Measurements from ENCODE around the gene TTYH2. TPM values are rescaled to one million over a fixed set of nuclear protein-coding genes. Genes with fewer than 3 reads are reported as not detected.

The TTYH2 gene
- polyA plus RNA-seq, 2 donors, result 0.67 to 0.82 TPM

GRCh38 chr17:74304184-74304583 is 90.8 kb downstream of the TTYH2 start:
- H3K27ac ChIP-seq (ENCODE audit: low read depth in 2 of 2, low read length in 1 of 2), result no peak overlapping the region
- no peaks in the 10 kb centered on the region for H3K4me1 ChIP-seq (ENCODE audit: control insufficient read depth in 2 of 2, insufficient read depth in 2 of 2, low read length in 1 of 2)
- 68 to 73% methylated on average over 5 of the region's 5 CpGs for WGBS, 2 donors
- H3K9me3 ChIP-seq (ENCODE audit: control insufficient read depth in 2 of 2, insufficient read depth in 1 of 2, low read depth in 1 of 2, low read length in 1 of 2), result no peaks in the 10 kb centered on the region
- no peaks in the 10 kb centered on the region for H3K36me3 ChIP-seq (ENCODE audit: control insufficient read depth in 2 of 2, insufficient read depth in 2 of 2, low read length in 1 of 2)
- no peak overlapping the region for H3K4me3 ChIP-seq (ENCODE audit: low read depth in 1 of 2, low read length in 2 of 2)
- H3K27me3 ChIP-seq (ENCODE audit: control insufficient read depth in 1 of 2, insufficient read depth in 2 of 2, low read length in 2 of 2), result no peaks in the 10 kb centered on the region

- no peaks in the 10 kb centered on the region for H3K9me3 ChIP-seq (ENCODE audit: control insufficient read depth in 2 of 2, insufficient read depth in 1 of 2, low read depth in 1 of 2, low read length in 1 of 2)
- WGBS, 2 donors, result 51% methylated on average over 10 of the region's 10 CpGs
- H3K27me3 ChIP-seq (ENCODE audit: control insufficient read depth in 1 of 2, insufficient read depth in 2 of 2, low read length in 2 of 2), result no peaks in the 10 kb centered on the region
- H3K27ac ChIP-seq (ENCODE audit: low read depth in 2 of 2, low read length in 1 of 2), result no peak overlapping the region
- H3K4me3 ChIP-seq (ENCODE audit: low read depth in 1 of 2, low read length in 2 of 2), result no peak overlapping the region
- no peaks in the 10 kb centered on the region for H3K4me1 ChIP-seq (ENCODE audit: control insufficient read depth in 2 of 2, insufficient read depth in 2 of 2, low read length in 1 of 2)
- no peaks in the 10 kb centered on the region for H3K36me3 ChIP-seq (ENCODE audit: control insufficient read depth in 2 of 2, insufficient read depth in 2 of 2, low read length in 1 of 2)
These were observed 92.7 kb downstream of the TTYH2 start for GRCh38 chr17:74305865-74306654.

GRCh38 chr17:74307984-74308773 is 94.8 kb downstream of the TTYH2 start:
- H3K27ac ChIP-seq (ENCODE audit: low read depth in 2 of 2, low read length in 1 of 2), result no peak overlapping the region
- H3K9me3 ChIP-seq (ENCODE audit: control insufficient read depth in 2 of 2, insufficient read depth in 1 of 2, low read depth in 1 of 2, low read length in 1 of 2), result peaks cover 0 to 6% of the 10 kb centered on the region in 2 donors
- H3K27me3 ChIP-seq (ENCODE audit: control insufficient read depth in 1 of 2, insufficient read depth in 2 of 2, low read length in 2 of 2), result peaks cover 0 to 2% of the 10 kb centered on the region in 2 donors
- 63 to 66% methylated on average over 15 of the region's 15 CpGs for WGBS, 2 donors
- no peak overlapping the region for H3K4me3 ChIP-seq (ENCODE audit: low read depth in 1 of 2, low read length in 2 of 2)
- no peaks in the 10 kb centered on the region for H3K36me3 ChIP-seq (ENCODE audit: control insufficient read depth in 2 of 2, insufficient read depth in 2 of 2, low read length in 1 of 2)
- no peaks in the 10 kb centered on the region for H3K4me1 ChIP-seq (ENCODE audit: control insufficient read depth in 2 of 2, insufficient read depth in 2 of 2, low read length in 1 of 2)

- WGBS, 2 donors, result 50% methylated on average over 12 of the region's 12 CpGs
- peaks cover 0 to 2% of the 10 kb centered on the region in 2 donors for H3K27me3 ChIP-seq (ENCODE audit: control insufficient read depth in 1 of 2, insufficient read depth in 2 of 2, low read length in 2 of 2)
These were observed 96.5 kb downstream of the TTYH2 start for GRCh38 chr17:74309902-74310301.

More at GRCh38 chr17:74309902-74310301, 96.5 kb downstream of the TTYH2 start:
- Histone ChIP-seq H3K36me3 (ENCODE audit: control insufficient read depth in 2 of 2, insufficient read depth in 2 of 2, low read length in 1 of 2) (no peaks in the 10 kb centered on the region), H3K4me1 (ENCODE audit: control insufficient read depth in 2 of 2, insufficient read depth in 2 of 2, low read length in 1 of 2) (no peaks in the 10 kb centered on the region), H3K27ac (ENCODE audit: low read depth in 2 of 2, low read length in 1 of 2) (no peak overlapping the region), H3K9me3 (ENCODE audit: control insufficient read depth in 2 of 2, insufficient read depth in 1 of 2, low read depth in 1 of 2, low read length in 1 of 2) (peaks cover 0 to 6% of the 10 kb centered on the region in 2 donors), H3K4me3 (ENCODE audit: low read depth in 1 of 2, low read length in 2 of 2) (no peak overlapping the region)

Other genes starting within 250 kb of the TTYH2 start
- gene RPL38, start 9.9 kb upstream of the TTYH2 start, polyA plus RNA-seq, result 1,000 to 10,000 TPM; 1,223 to 1,349 TPM
- gene DNAI2, start 60.7 kb downstream of the TTYH2 start, polyA plus RNA-seq, result not detected
- gene KIF19, start 112.7 kb downstream of the TTYH2 start, polyA plus RNA-seq, result under 1 TPM; 0.43 to 0.47 TPM
- gene BTBD17, start 148.3 kb downstream of the TTYH2 start, polyA plus RNA-seq, result not detected
- gene GPR142, start 153.9 kb downstream of the TTYH2 start, polyA plus RNA-seq, result under 1 TPM in 1 of 2 donors, not detected in 1; 0.09 TPM
- 1 to 10 TPM; 6.7 to 8.8 TPM for gene GPRC5C, start 218.5 kb downstream of the TTYH2 start, polyA plus RNA-seq